A673 (cell line): ENCODE results near the gene TLR9.

Experiments
- EZH2 ChIP-seq: fragments of 200-600 bp; sonication (generic); IDR thresholded peaks from 2 replicates; pipeline ENCODE4 v1.6.1; 2017; ENCODE audit warnings: borderline replicate concordance, low read depth, mild to moderate bottlenecking, mixed read lengths, antibody characterized with exemption, low read length; ENCODE audit not compliant: poor library complexity, severe bottlenecking
- TF ChIP-seq, protein P1 (sequence below): fragments of 300-800, 200-600 bp; sonication (generic); conservative IDR thresholded peaks from 2 replicates; pipeline ENCODE4 v1.5.1; 2017; ENCODE audit warnings: low read depth, mild to moderate bottlenecking, antibody characterized with exemption, low read length, moderate library complexity, mixed read lengths

- TF ChIP-seq, protein P1, sequence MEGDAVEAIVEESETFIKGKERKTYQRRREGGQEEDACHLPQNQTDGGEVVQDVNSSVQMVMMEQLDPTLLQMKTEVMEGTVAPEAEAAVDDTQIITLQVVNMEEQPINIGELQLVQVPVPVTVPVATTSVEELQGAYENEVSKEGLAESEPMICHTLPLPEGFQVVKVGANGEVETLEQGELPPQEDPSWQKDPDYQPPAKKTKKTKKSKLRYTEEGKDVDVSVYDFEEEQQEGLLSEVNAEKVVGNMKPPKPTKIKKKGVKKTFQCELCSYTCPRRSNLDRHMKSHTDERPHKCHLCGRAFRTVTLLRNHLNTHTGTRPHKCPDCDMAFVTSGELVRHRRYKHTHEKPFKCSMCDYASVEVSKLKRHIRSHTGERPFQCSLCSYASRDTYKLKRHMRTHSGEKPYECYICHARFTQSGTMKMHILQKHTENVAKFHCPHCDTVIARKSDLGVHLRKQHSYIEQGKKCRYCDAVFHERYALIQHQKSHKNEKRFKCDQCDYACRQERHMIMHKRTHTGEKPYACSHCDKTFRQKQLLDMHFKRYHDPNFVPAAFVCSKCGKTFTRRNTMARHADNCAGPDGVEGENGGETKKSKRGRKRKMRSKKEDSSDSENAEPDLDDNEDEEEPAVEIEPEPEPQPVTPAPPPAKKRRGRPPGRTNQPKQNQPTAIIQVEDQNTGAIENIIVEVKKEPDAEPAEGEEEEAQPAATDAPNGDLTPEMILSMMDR = no peak
- no peak for TF ChIP-seq EZH2
Observed at GRCh38 chr3:52221141-52221562, 4.3 kb downstream of the TLR9 start.
